Kidney (tissue), 22 donors: ENCODE results near the gene SHISA7. TPM values are rescaled to one million over a fixed set of nuclear protein-coding genes. Genes with fewer than 3 reads are reported as not detected.
A peak's percentile ranks its signal among the peaks of the same experiment; 100 is the strongest.

ENCODE experiments used
- DNase-seq, 5 donors: peaks; one replicate each; pipeline ENCODE4 v3.0.0-alpha.2; 2013 to 2020
- FAIRE-seq: peaks from 2 replicates; lab custom pipeline; 2012; peaks lifted over from hg19 to GRCh38; lab: Jason Lieb, UNC
- H3K27ac ChIP-seq, 2 donors: one replicate each; pipeline ENCODE4 v1.7.0; 2013; ENCODE audit warnings: low read depth in 2 of 2, low read length in 2 of 2, inconsistent platforms in 1 of 2
- H3K27me3 ChIP-seq: one replicate; pipeline ENCODE4 v1.7.1; 2013; ENCODE audit warnings: low read length, inconsistent platforms; ENCODE audit not compliant: control insufficient read depth, insufficient read depth
- H3K36me3 ChIP-seq, 3 donors: one replicate each; pipeline versions ENCODE4 v1.7.0 to v1.7.1; 2013; ENCODE audit warnings: low read length in 3 of 3, control low read depth in 1 of 3, inconsistent platforms in 1 of 3; ENCODE audit not compliant: insufficient read depth in 3 of 3, control insufficient read depth in 2 of 3
- H3K4me1 ChIP-seq, 3 donors: one replicate each; pipeline versions ENCODE4 v1.7.0 to v1.7.1; 2013; ENCODE audit warnings: low read length in 3 of 3, inconsistent platforms in 1 of 3, low read depth in 1 of 3; ENCODE audit not compliant: control insufficient read depth in 2 of 3, insufficient read depth in 2 of 3
- H3K4me3 ChIP-seq, 3 donors: one replicate each; pipeline versions ENCODE4 v1.7.0 to v1.8.1; 2013; ENCODE audit warnings: low read length in 3 of 3, control low read depth in 1 of 3, inconsistent platforms in 1 of 3
- H3K9ac ChIP-seq, 3 donors: one replicate each; pipeline versions ENCODE4 v1.7.0 to v1.7.1; 2013; ENCODE audit warnings: low read length in 3 of 3, control low read depth in 1 of 3, inconsistent platforms in 1 of 3
- H3K9me3 ChIP-seq, 3 donors: one replicate each; pipeline versions ENCODE4 v1.7.0 to v1.7.1; 2013; ENCODE audit warnings: low read length in 3 of 3, control low read depth in 1 of 3, inconsistent platforms in 1 of 3; ENCODE audit not compliant: control insufficient read depth in 2 of 3, insufficient read depth in 1 of 3
- intact Hi-C: fragments of 100-400 bp; cut with DNase I; formaldehyde crosslinking; loops from one replicate; pipeline ENCODE4 v1.11.1; 2022
- long read RNA-seq, 10 donors: library from polyadenylated mRNA in 1 of 10; unstranded in 1 of 10; transcript quantifications; one replicate each; pipeline ENCODE4 v2.0.0 and lab custom pipeline, GENCODE V29; 2021 to 2026
- polyA plus RNA-seq: library from polyadenylated mRNA; stranded (reverse); fragments of 350-450 nt; fragmentation: Illumina TruSeq; extraction: RNeasy Lipid Tissue Mini Kit (QIAGEN cat#74804); gene quantifications from one replicate; pipeline ENCODE4 v1.2.3, GENCODE V29; 2014; ENCODE audit warnings: low read depth, low replicate concordance; ENCODE audit not compliant: insufficient read depth
- total RNA-seq: library from RNA; stranded (reverse); fragmentation: NEBNext Ultra II Directional; extraction: Animal tissue kit (Norgen Biotek cat#: 25700); gene quantifications from one replicate; pipeline ENCODE4 v1.2.1, GENCODE V29; 2021
- TF ChIP-seq, protein P1 (sequence below): IDR thresholded peaks from 3 replicates; pipeline ENCODE4 v1.5.1; 2012; ENCODE audit warnings: mild to moderate bottlenecking, moderate library complexity, borderline replicate concordance; ENCODE audit not compliant: insufficient read depth; ENCODE audit errors: extremely low read depth
- donor health status: control.
- donor health status: control.
- donor health status: control.
- donor health status: control.
- donor health status: control.
- donor health status: DM: yes; HTN: yes; CAD: no.
- donor health status: Normal renal cell carcinoma (clear cell type).

Gene SHISA7
- total RNA-seq = not detected
- polyA plus RNA-seq = not detected
- long read RNA-seq, donor 1 = 0 reads
- long read RNA-seq, donor 2 = 0 reads
- long read RNA-seq, donor 3 = 0 reads
- long read RNA-seq, donor 4 = 0 reads
- long read RNA-seq, donor 5 = 0 reads
- long read RNA-seq, donor 6 = 0 reads
- long read RNA-seq, donor 7 = 0 reads
- long read RNA-seq, donor 8 = 0 reads
- long read RNA-seq, donor 9 = 0 reads
- long read RNA-seq, donor 10 = 0 reads

DNA sequence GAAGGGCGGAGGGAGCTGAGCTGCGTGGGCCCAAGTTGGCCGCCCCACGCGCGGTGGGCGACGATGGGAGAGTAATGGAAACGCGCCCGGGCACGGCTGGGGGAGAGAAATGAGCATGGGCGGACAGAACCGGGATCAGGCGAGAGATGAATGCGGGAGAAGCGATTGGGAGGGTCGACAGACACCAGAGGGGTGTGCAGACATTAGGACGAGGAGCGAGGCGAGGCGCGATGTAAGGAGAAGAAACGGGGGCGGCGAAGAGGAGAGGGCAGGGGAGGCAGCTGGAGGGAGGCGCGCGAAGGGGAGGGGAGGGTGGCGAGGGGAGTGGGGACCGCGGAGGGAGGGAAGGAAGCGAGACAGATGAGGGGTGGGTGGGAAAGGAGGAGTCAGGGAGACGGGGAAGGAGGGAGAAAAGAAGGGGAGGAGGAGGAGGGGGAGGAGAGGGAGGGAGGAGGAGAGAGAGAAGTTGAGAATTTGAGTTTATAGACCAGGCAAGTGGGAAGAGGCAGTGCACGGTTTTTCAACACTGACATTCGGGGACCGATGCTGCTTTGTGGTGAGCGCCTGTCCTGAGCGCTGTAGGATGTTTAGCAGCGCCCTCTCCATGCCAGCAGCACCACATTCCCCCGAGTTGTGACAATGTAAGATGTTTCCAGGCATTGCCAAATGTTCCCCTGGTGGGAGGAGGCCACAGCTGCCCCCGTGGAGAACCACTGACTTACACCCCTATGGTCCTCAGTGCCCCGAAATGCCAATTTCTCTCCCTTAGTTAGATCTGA, at the start of gene SHISA7:
SHISA7 (minus strand) TSS at position 256 of the 779 bp plus-strand sequence. CDS start 437 bp downstream, outside the sequence.
- Histone ChIP-seq H3K36me3 (no peaks in the 10 kb centered on the region), H3K27me3 (peaks cover 50% of the 10 kb centered on the region), H3K27ac (no peak within 1 kb of the TSS), H3K9me3 (no peaks in the 10 kb centered on the region), H3K4me3 (no peak within 1 kb of the TSS), H3K4me1 (peaks cover 0 to 4% (median 0%) of the 10 kb centered on the region in 3 donors), H3K9ac (no peak within 1 kb of the TSS)
- intact Hi-C loops = no loop called here
- DNase-seq (peak in 1 of 5 donors; percentile 37), FAIRE-seq (no peak)
- TF ChIP-seq, protein P1, sequence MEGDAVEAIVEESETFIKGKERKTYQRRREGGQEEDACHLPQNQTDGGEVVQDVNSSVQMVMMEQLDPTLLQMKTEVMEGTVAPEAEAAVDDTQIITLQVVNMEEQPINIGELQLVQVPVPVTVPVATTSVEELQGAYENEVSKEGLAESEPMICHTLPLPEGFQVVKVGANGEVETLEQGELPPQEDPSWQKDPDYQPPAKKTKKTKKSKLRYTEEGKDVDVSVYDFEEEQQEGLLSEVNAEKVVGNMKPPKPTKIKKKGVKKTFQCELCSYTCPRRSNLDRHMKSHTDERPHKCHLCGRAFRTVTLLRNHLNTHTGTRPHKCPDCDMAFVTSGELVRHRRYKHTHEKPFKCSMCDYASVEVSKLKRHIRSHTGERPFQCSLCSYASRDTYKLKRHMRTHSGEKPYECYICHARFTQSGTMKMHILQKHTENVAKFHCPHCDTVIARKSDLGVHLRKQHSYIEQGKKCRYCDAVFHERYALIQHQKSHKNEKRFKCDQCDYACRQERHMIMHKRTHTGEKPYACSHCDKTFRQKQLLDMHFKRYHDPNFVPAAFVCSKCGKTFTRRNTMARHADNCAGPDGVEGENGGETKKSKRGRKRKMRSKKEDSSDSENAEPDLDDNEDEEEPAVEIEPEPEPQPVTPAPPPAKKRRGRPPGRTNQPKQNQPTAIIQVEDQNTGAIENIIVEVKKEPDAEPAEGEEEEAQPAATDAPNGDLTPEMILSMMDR = no peak

GRCh38 chr19:55492362-55492944, 49.4 kb upstream of the SHISA7 start:
- TF ChIP-seq, protein P1 = no peak
- H3K36me3 ChIP-seq = no peaks in the 10 kb centered on the region
- H3K4me3 ChIP-seq = no peak overlapping the region
- H3K4me1 ChIP-seq = peaks cover 0 to 4% (median 0%) of the 10 kb centered on the region in 3 donors
- H3K9ac ChIP-seq = no peak overlapping the region
- intact Hi-C loops = no loop called here
- DNase-seq (no peak), FAIRE-seq (no peak)
- no peaks in the 10 kb centered on the region for H3K9me3 ChIP-seq
- no peaks in the 10 kb centered on the region for H3K27me3 ChIP-seq
- H3K27ac ChIP-seq = no peak overlapping the region

- Histone ChIP-seq H3K27me3 (no peaks in the 10 kb centered on the region), H3K4me3 (no peak overlapping the region), H3K27ac (no peak overlapping the region), H3K4me1 (peaks cover 0 to 10% (median 4%) of the 10 kb centered on the region in 3 donors), H3K36me3 (no peaks in the 10 kb centered on the region), H3K9ac (no peak overlapping the region), H3K9me3 (no peaks in the 10 kb centered on the region)
- intact Hi-C loops = no loop called here
- TF ChIP-seq, protein P1 = no peak
- no peak for FAIRE-seq
- DNase-seq = no peak
Measured at GRCh38 chr19:55491546-55492360, 48.7 kb upstream of the SHISA7 start.
